GM19023 (cell line): ENCODE results near the gene SERPINA6.
"Not testable (repeated sequence)": the region's sequence is repeated elsewhere in the genome, so short reads cannot be mapped to it uniquely, and the experiment has no call there.

Experiments
- ATAC-seq: cut with Tn5 transposase; IDR thresholded peaks from one replicate; pipeline ENCODE4 v1.9.1; 2021; ENCODE audit warnings: mild to moderate bottlenecking, moderate library complexity; ENCODE audit not compliant: unreplicated experiment

SERPINA6 gene

DNA sequence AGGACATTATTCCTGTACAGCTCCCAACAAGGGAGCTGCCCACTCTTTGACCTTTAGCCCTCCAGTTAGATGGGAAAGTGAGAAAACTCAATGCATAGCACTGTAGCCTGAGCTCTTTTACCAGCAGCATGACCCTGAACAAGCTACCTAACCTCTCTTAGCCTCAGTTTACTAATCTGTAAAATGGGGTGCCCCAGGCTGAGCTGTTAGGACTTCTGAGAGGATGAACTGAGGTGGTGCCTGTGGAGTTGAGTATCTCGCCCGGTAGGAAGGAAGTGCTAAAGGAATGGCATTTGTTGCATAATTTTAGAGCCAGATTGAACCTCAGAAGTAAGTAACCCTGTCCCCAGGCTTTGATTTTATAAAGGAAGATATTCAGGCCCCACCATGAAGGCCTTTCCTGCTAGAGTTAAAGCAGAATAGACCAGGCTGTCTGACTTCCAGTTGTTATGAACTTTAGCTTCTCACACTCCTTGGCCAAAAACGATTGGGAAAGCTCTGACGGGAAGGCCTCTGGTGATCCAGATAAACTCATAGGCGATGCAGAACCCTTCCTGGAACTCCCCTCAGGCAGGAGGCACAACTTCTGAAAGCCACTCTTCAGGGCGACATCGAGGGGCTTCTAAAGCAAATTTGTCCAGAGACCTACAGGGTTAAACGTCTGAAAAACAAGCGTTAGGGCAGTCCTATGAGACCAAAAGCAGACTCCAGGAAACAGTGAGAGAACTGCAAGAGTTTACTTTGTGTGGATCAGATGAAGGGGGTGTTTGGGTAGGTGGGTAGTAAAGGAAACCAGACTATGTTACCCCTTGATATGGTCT, 27.6 kb downstream of the SERPINA6 start:
- no peak for ATAC-seq

DNA sequence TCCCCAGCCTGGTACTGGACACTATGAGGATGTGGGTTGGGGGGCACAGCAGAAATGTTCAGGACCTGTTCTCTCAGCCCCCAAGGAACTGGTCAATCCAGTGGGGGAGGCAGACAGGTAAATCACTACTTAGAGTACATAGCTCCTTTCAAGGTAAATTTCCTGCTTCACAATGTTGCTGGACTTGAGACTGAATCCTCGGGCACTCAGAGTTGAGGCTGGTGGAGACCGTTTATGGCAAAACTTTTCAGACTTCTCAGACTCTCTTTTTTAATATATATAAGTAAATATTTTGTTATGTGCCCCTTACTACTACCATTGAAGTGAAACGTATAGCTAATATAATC, 29.6 kb downstream of the SERPINA6 start:
- ATAC-seq, result no peak

DNA sequence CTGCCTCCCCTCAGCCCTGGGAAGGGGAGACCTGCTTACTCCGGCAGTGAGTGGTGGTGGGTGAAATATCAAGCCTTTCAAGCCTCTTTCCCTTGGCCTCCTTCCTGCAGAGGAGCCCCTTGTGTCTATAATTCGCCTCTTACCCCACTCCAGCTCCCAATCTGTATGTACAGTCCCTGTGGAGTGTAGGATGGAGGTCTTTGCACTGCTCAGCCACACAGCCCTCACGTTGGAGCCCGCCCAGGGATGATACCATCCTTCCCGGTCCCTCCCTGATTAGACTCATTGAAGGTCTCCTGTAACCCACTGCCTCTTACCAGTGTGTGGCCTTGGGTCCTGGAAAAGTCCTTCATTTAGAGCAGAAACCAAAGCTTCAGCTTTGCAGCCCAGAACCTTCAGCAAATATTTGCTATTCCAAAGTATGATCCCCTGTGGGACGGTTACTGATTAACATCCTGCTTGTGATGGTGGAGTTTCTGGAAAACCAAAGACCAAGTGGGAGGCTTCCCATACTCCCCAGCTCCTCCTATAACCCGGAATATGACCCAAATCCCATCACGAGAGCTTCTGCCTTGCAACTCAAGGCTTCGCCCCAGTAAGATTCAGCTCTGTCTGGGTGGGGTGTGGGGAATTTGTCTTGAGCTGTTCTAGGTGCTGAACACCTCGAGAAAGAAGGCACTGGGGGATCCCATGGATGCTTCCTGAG, 30.1 kb downstream of the SERPINA6 start, which contains the start of gene SERPINA10:
TSS of gene SERPINA10 (minus strand) at position 397 of the 706 bp plus-strand sequence. CDS start 2,675 bp downstream, outside the sequence.
- no peak for ATAC-seq

DNA sequence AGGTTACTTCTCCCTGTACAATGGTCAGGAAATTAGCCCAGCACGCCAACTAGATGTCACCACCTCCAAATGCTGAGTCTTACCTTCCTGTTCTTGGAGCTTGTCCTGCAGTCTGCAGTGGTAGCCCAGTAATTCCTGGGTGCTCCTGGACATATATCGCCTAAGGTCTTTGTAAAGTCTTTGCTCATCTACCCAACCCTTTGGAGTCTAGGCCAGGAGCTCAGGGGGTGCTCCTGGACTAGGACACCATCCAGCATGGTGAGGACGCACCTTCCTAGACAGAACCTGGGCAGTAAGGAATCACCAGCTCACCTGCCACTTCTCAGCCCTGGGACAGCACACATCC, 30.6 kb downstream of the SERPINA6 start:
- no peak for ATAC-seq

DNA sequence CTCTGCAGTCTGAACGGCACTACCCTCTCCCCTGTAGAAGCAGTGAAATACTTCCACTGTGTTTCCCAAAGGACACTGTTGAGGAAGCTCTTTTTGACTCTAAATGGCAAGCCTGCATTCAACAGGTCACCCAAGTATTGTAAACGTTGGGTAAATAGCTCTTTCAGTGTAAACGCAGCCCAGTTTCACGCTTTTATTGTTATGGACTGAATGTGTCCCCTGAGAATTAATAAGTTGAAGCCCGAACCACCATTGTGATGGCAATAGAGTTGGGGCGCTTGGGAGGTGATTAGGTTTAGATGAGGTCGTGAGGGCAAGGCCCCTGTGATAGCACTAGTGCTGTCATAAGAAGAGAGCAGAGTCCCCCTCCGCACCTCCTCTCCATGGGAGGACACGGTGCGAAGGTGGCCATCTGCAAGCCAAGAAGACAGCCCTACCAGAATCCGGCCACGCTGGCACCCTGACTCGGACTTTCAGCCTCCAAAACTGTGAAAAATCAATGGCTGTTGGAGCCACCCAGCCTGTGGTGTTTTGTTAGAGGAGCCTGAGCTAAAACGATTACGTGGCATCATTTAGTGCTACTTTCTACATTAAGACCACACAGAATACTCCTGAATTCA, 31.1 kb downstream of the SERPINA6 start:
- ATAC-seq, result no peak

DNA sequence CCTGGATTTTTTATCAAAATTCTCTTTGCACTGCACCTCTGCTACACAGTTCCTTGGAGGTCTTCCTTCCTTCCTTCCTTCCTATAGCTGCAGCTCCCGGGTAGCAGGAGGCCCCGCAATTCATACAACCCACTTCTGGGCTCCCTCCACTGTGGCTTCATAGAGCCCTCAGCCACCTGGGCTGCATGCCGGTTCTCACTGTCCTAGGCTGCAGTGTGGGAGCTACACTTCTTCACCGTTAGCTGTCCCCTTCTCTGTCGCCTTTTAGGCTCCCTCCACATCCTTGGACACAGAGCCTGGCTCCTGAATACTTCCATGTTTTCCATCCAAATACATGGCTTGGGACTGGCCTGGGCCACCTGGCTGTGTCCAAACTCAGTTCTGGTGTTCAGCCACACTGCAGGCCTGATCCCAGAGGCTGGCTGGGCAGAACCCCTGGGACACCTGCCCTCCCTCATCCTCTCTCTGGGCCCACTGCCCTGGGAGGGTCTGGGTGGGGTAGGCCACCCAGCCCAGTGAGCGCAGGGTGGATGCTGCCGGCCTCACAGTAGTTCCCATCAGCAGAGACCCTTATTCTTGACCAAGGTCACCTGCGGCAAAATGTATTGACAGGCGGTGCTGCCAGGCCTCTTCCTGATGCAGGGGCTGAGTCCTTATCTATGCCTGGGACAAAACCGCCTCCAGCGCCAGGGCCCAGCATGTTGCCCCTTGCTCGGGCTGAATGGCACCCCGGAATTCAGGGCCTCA, 31.8 kb downstream of the SERPINA6 start:
- ATAC-seq, result no peak

DNA sequence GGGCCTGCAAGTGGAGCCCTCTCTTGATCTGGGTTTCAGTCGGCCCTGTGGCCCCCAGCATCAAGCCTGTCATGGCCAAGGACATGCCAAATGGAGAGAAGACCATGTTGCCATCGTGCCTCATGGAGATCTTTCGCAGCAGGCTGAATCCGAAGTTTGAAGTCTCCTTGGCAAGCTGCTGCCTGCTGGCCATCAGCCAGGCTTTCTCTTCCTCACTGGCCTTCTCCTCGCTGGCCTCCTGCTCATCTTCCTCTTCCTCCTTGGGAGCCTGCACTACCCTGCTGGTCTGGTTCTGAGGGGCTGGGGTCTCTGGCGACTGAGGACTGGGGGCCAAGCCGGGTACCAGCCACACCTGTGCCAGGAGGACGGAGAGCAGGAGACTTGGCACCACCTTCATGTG, 32.9 kb downstream of the SERPINA6 start:
- no peak for ATAC-seq

DNA sequence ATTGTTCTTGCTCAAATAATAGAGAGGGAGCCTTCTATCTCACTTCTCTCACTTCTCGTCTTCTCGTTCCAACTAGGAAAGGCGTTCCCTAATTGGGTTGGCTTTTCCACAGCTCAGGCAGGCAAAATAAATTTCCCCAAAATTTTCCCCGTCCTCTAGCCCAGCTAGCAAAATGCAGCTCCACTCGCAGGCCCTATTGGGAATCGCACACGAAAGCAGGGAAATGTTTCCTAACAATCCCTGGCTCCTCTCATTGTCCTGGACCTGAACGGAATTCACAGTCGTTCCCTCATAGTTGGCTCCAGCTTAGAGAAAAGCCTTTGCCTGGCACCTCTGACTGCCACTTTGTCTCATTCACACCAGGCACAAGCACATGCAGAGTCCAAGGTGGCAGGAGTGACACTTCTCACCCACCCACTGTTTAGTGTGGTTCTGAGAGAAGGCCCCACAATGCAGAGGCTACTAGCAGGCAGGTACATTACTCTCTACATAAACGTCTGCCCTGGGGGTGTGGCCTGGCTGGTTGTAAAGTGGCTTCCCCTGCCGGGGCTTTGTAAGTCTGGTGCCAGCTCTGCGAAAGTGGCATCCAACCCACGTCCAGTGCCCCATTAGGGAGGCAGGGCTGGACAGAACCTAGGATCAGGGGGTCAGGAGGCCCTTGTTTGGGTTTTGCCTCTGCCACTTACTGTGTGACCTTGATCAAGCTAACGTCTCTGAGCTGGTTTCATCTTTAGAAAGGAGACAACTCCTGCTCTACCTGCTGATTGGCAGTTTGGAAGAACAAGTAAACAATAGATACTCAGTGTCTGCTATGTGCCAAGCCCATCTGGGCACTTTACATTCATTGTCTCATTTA, 34.3 kb downstream of the SERPINA6 start:
- no peak for ATAC-seq

DNA sequence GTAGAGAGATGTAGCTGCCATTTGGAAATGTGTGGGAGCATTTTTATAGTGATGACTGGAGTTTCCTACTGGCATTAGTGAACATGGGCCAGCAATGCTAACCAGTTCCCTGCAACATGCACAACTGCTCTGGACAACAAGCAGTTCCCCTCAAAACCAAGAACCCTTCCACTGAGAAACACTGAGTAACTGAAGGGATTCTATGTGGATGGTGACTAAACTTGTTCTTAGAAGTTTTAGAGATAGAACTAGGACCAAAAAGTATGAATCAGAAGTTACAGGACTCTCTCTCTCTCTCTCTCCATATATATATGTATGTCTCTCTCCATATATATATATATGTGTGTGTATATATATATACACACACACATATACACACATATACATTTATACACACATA, 38.0 kb downstream of the SERPINA6 start:
- no peak for ATAC-seq

DNA sequence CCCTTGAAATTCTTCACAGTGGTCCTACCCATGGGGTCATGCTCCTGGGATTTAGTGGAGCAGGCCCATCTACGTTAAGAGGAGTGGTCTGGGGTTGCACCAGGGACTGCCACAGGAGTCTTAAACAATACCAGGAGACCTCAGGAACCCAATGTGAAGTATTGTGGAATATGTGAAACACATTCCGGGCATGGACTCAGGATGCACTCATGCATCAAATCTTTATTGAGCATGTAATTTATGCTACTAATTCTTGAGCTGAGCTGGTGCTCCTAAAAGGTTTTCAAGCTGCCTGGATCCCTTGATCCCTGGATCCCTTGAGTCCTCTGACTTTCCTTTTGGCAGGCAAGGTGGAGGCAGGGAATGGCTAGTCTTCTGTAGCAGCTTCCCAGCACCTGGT, 38.9 kb downstream of the SERPINA6 start:
- no peak for ATAC-seq

DNA sequence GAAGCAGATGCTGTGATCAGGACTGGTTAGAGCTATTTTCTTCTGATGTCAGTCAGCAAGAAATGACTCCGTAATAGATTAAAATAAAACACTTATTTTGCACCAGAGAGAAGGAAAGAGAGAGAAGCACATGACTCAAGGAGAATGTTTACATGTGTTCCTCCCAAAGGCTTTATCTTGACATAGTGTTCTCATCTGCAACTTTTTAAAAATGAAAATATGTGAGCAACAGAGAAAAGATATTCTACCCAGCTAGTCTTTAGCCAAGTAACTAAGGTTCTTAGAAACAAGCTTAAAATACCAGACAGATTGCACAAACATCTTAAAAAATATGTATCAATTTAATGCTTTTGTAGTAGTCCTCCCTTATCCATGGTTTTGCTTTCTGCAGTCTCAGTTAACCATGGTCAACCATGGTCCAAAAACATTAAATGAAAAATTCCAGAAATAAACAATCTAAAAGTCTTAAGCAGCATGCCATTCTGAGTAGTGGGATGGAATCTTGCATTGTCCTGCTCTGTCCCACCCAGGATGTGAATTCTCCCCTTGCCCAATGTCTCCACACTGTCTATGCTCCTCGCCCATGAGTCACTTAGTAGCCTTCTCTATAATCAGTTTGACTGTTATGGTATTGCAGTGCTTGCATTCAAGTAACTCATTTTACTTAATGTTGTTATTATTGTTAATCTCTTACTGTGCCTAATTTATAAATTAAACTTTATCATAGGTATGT, 40.0 kb downstream of the SERPINA6 start:
- no peak for ATAC-seq

DNA sequence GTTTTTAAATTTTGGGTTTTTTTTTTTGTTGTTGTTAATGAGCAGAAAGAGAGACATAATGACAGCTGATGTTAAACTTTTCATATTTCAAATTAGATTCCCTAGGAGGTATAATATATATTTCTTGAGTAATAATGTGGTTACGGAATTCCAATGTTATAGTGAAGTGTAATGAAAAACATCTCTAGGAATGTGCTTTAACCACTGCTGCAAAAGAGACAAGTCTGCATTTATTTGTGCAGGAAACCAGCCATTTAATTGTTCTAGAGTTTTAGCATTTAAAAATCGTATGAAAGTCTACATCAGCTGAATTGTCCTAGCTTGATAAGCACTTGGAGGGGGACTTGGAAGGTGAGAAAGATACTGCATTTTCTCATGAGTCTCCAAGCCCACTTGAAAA, 44.4 kb downstream of the SERPINA6 start:
- no peak for ATAC-seq

DNA sequence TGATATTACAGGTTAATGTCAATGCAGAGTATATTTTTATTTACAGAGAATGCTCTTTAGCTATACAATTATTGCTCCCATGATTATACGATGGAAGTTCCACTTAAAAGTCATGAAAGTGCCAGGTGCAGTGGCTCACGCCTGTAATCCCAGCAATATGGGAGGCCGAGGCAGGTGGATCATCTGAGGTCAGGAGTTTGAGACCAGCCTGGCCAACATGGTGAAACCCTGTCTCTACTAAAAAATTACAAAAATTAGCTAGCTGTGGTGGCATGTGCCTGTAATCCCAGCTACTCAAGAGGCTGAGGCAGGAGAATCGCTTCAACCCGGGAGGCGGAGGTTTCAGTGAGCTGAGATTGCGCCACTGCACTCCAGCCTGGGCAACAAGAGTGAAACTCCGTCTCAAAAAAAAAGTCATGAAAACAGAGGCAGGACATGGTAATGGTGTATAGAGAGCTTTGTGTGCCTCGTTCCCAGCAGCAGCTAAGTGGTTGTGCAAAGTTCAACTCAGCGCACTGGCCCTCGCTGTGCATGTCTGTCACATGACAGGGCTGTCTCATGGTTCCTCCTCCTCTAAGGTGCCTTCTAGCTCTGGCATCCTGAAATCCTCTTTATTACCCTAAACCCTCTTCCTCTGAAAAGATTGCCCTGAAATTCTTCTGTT, 46.1 kb downstream of the SERPINA6 start:
- ATAC-seq, result not testable (repeated sequence)

DNA sequence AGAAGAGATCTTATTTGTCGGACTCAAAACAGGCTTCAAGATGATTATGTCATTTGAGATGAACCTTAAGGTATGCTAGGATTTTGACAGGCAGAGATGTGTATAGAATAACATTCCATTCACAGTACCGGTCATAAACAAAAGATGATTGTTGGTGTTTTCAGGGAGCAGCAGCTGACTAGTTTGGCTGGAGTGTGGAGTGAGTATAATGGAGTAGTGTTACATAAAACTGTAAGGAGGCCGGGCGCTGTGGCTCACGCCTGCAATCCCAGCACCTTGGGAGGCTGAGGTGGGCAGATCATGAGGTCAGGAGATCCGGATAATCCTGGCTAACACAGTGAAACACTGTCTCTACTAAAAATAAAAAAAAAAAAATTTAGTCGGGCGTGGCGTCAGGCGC, 54.0 kb downstream of the SERPINA6 start:
- no peak for ATAC-seq

DNA sequence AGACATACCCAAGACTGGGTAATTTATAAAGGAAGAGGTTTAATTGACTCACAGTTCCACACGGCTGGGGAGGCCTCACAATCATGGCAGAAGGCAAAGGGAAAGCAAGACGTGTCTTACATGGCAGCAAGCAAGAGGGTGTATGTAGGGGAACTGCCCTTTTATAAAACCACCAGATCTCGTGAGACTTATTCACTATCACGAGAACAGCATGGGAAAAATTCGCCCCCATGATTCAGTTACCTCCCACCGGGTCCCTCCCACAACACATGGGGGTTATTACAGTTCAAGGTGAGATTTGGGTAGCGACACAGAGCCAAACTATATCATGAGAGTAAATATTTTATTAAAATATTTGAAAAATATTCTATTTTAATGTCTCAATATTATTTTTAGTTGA, 54.6 kb downstream of the SERPINA6 start:
- ATAC-seq, result not testable (repeated sequence)

DNA sequence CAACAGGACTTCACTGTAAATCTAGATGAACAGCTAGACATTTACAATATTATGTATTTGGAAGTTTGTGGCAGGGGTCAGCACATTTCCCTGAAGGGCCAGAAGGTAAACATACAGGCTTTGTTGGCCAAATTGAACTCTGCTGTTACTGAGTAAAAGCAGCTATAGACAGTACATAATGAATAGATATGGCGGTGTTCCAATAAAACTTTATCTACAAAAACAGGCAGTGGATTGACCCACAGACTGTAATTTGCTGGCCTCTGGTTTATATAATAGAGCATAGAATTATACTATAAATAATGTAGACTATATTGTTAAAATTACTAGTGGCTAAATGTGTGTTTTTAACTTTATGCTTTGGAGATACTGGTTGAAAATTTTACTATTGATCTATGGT, 55.8 kb downstream of the SERPINA6 start:
- ATAC-seq, result no peak

DNA sequence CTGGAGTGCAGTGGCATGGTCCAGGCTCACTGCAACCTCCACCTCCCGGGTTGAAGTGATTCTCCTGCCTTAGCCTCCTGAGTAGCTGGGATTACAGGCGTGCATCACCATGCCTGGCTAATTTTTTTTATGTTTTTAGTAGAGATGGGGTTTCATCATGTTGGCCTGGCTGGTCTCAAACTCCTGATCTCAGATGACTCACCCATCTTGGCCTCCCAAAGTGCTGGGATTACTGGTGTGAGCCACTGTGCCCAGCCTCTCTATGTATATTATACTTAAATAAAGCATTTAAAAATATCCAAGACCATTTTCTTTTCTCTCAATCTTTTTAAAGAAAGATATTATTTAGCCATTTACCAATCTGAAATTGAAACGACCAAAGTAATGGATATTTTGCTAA, 58.9 kb downstream of the SERPINA6 start:
- not testable (repeated sequence) for ATAC-seq
